Caco-2 (cell line): ENCODE data around the gene MRGPRF. TPM values are rescaled to one million over a fixed set of nuclear protein-coding genes. Genes with fewer than 3 reads are reported as not detected.

Experiments used
- BruUV-seq: library from RNA; stranded (reverse); fragments of 400-500 nt; replicated peaks from 2 replicates; lab custom pipeline; 2021; lab: Mats Ljungman, UMichigan
- CTCF ChIA-PET: fragments of 300-600 bp; sonication (Branson Sonifier 250); formaldehyde crosslinking; loops from one replicate; lab custom pipeline; 2022; ENCODE audit warnings: antibody characterized with exemption; lab: Charles Lee
- POLR2A ChIA-PET: fragments of 300-600 bp; sonication (Branson Sonifier 250); formaldehyde crosslinking; loops from one replicate; lab custom pipeline; 2022; ENCODE audit warnings: antibody characterized with exemption; lab: Charles Lee
- DNase-seq, 2 experiments: peaks; one replicate each; pipeline versions ENCODE4 v3.0.0 to v3.0.0-alpha.2; 2020 to 2022
- H3K27me3 ChIP-seq: replicated peaks from 2 replicates; pipeline ENCODE4 v1.6.0; 2011; ENCODE audit warnings: low read length; ENCODE audit not compliant: control insufficient read depth, insufficient read depth
- H3K36me3 ChIP-seq: 2 replicates; pipeline ENCODE4 v1.5.1; 2011; ENCODE audit warnings: low read length; ENCODE audit not compliant: control insufficient read depth, insufficient read depth
- H3K4me1 ChIP-seq: fragments of 250-450 bp; sonication (Bioruptor Pico); 2 replicates; pipeline ENCODE4 v1.5.1; 2020; ENCODE audit warnings: mild to moderate bottlenecking
- H3K4me3 ChIP-seq: 2 replicates; pipeline ENCODE4 v1.5.1; 2011; ENCODE audit warnings: low read depth, mild to moderate bottlenecking, control low read depth, low read length
- H3K9me3 ChIP-seq: fragments of 250-450 bp; sonication (Bioruptor Pico); 2 replicates; pipeline ENCODE4 v1.5.1; 2020; ENCODE audit warnings: mild to moderate bottlenecking, moderate library complexity
- H3K27ac Mint-ChIP-seq: one replicate; pipeline ENCODE4 v1.8.0; 2022; ENCODE audit warnings: mixed read lengths; ENCODE audit not compliant: unreplicated experiment
- H3K27me3 Mint-ChIP-seq: one replicate; pipeline ENCODE4 v1.8.0; 2022; ENCODE audit warnings: mixed read lengths; ENCODE audit not compliant: insufficient read depth, unreplicated experiment
- H3K36me3 Mint-ChIP-seq: one replicate; pipeline ENCODE4 v1.8.0; 2022; ENCODE audit warnings: mild to moderate bottlenecking, mixed read lengths; ENCODE audit not compliant: insufficient read depth, unreplicated experiment
- H3K4me1 Mint-ChIP-seq: one replicate; pipeline ENCODE4 v1.8.0; 2022; ENCODE audit warnings: low read depth, mixed read lengths; ENCODE audit not compliant: unreplicated experiment
- H3K4me3 Mint-ChIP-seq: one replicate; pipeline ENCODE4 v1.8.0; 2022; ENCODE audit warnings: mild to moderate bottlenecking, moderate library complexity, mixed read lengths; ENCODE audit not compliant: unreplicated experiment
- H3K9me3 Mint-ChIP-seq: one replicate; pipeline ENCODE4 v1.8.0; 2022; ENCODE audit warnings: mixed read lengths; ENCODE audit not compliant: unreplicated experiment
- CTCF ChIP-seq, 2 experiments: fragments of 200-600 bp in 1 of 2; IDR thresholded peaks; 1 replicate in 1 of 2; 2 replicates in 1 of 2; pipeline versions ENCODE4 v1.5.1 to v1.8.0; 2011 to 2022; ENCODE audit warnings: antibody characterized with exemption in 1 of 2, control low read depth in 1 of 2, inconsistent platforms in 1 of 2, low read depth in 1 of 2, low read length in 1 of 2, mild to moderate bottlenecking in 1 of 2, moderate library complexity in 1 of 2; ENCODE audit not compliant: insufficient read depth in 1 of 2, severe bottlenecking in 1 of 2, unreplicated experiment in 1 of 2
- intact Hi-C: fragments of 100-400 bp; cut with micrococcal nuclease; formaldehyde crosslinking; loops from one replicate; pipeline ENCODE4 v1.10.0; 2022; ENCODE audit not compliant: unreplicated experiment
- total RNA-seq: library from RNA; stranded (reverse); gene quantifications from 2 replicates; pipeline ENCODE4 v1.2.3, GENCODE V29; 2022

Gene MRGPRF
- total RNA-seq, 1 experiment from 2014 or later, result 0.14 TPM

GRCh38 chr11:69005183-69005630, 7.8 kb downstream of the MRGPRF start:
- H3K36me3 Mint-ChIP-seq, result no peaks in the 10 kb centered on the region
- no TSS peak for BruUV-seq
- H3K27ac Mint-ChIP-seq, result peak overlapping the region; percentile 82
- no peaks in the 10 kb centered on the region for H3K9me3 ChIP-seq
- no peak overlapping the region for H3K4me3 Mint-ChIP-seq
- H3K36me3 ChIP-seq, result no peaks in the 10 kb centered on the region
- H3K4me1 Mint-ChIP-seq, result peaks cover 40% of the 10 kb centered on the region
- H3K4me3 ChIP-seq, result no peak overlapping the region
- DNase-seq, result peak in 1 of 2 experiments; percentile 36
- no peaks in the 10 kb centered on the region for H3K27me3 ChIP-seq
- H3K4me1 ChIP-seq, result peaks cover 35% of the 10 kb centered on the region
- ChIA-PET POLR2A (no interaction called here), CTCF (interaction anchor here (0.6 kb wide), 1 partner anchor 10 kb away, joined by 5 read pairs; no protein-coding TSS in a partner anchor)
- no peaks in the 10 kb centered on the region for H3K27me3 Mint-ChIP-seq
- no peaks in the 10 kb centered on the region for H3K9me3 Mint-ChIP-seq
- no peak for TF ChIP-seq CTCF (IDR thresholded peaks at IDR 0.05; ENCODE audit: insufficient read depth in 1 of 2, low read depth in 1 of 2, low read length in 1 of 2, severe bottlenecking in 1 of 2, unreplicated experiment in 1 of 2)
- intact Hi-C loops, result no loop called here

- no peaks in the 10 kb centered on the region for H3K9me3 Mint-ChIP-seq
- peak in 1 of 2 experiments; percentile 32 for DNase-seq
- H3K9me3 ChIP-seq, result no peaks in the 10 kb centered on the region
- H3K36me3 ChIP-seq, result no peaks in the 10 kb centered on the region
- BruUV-seq, result no TSS peak
- peaks cover 40% of the 10 kb centered on the region for H3K4me1 Mint-ChIP-seq
- H3K4me3 ChIP-seq, result no peak overlapping the region
- no peak overlapping the region for H3K27ac Mint-ChIP-seq
- intact Hi-C loops, result loop anchor here (5.0 kb wide), 1 partner anchor 37 kb away; no protein-coding TSS in a partner anchor
- no peak for TF ChIP-seq CTCF (IDR thresholded peaks at IDR 0.05; ENCODE audit: insufficient read depth in 1 of 2, low read depth in 1 of 2, low read length in 1 of 2, severe bottlenecking in 1 of 2, unreplicated experiment in 1 of 2)
- H3K4me3 Mint-ChIP-seq, result no peak overlapping the region
- H3K4me1 ChIP-seq, result peaks cover 31% of the 10 kb centered on the region
- ChIA-PET POLR2A (no interaction called here), CTCF (interaction anchor here (0.6 kb wide), 1 partner anchor 9 kb away, joined by 5 read pairs; no protein-coding TSS in a partner anchor)
- H3K36me3 Mint-ChIP-seq, result no peaks in the 10 kb centered on the region
- H3K27me3 ChIP-seq, result no peaks in the 10 kb centered on the region
- H3K27me3 Mint-ChIP-seq, result no peaks in the 10 kb centered on the region
These were observed 8.4 kb downstream of the MRGPRF start for GRCh38 chr11:69004411-69005182.

GRCh38 chr11:69003866-69004367, 9.1 kb downstream of the MRGPRF start:
- no peak for TF ChIP-seq CTCF (IDR thresholded peaks at IDR 0.05; ENCODE audit: insufficient read depth in 1 of 2, low read depth in 1 of 2, low read length in 1 of 2, severe bottlenecking in 1 of 2, unreplicated experiment in 1 of 2)
- Histone ChIP-seq H3K27me3 (no peaks in the 10 kb centered on the region), H3K36me3 (no peaks in the 10 kb centered on the region), H3K4me3 (no peak overlapping the region), H3K4me1 (peaks cover 24% of the 10 kb centered on the region), H3K9me3 (no peaks in the 10 kb centered on the region)
- Mint-ChIP-seq H3K4me1 (peaks cover 35% of the 10 kb centered on the region), H3K9me3 (no peaks in the 10 kb centered on the region), H3K4me3 (no peak overlapping the region), H3K27ac (no peak overlapping the region), H3K27me3 (no peaks in the 10 kb centered on the region), H3K36me3 (no peaks in the 10 kb centered on the region)
- ChIA-PET CTCF (no interaction called here), POLR2A (no interaction called here)
- BruUV-seq, result no TSS peak
- DNase-seq, result peak in 1 of 2 experiments; percentile 36
- intact Hi-C loops, result loop anchor here (5.0 kb wide), 1 partner anchor 37 kb away; no protein-coding TSS in a partner anchor
